AG08395 (cell line): Measurements from ENCODE around the gene ERBIN.
"Not testable (repeated sequence)": the region's sequence is repeated elsewhere in the genome, so short reads cannot be mapped to it uniquely, and the experiment has no call there.

ENCODE experiments used
- DNase-seq: peaks from one replicate; pipeline ENCODE4 v3.0.0; 2012; ENCODE audit warnings: mixed read lengths, low spot score

Gene ERBIN

DNA sequence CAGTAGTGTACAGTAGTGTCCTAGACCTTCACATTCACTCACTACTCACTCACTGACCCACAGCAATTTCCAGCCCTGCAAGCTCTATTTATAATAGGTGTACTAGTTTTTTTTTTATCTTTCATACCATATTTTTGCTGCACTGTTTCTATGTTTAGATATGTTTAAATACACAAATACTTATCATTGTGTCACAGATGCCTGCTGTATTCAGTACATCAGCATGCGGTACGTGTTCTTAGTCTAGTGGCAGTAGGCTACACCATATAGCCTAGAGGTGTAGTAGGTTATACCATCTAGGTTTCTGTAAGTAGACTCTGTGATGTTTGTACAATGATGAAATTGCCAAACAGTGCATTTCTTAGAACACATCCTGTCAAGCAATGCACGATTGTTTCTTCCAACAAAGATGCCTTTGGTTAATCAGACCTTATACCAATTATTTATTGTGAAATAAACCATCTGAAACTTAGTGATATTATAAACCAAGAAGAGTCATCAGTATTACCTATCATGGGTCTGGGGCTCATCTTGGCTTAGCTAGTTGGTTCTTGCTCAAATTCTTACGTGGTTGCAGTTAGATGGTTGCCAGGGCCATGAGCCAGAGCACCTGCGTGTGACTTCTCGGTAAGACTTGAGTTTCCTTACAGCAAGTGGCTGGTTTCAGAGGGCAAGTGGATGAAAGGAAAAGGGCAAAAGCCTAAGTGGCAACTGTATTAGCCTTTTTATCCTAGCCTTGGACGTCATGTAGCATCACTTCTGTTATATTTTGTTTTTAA, 41.1 kb downstream of the ERBIN start:
- DNase-seq, result no peak

- no peak for DNase-seq
Observed at GRCh38 chr5:65969539-65970393, 43.4 kb downstream of the ERBIN start.

DNA sequence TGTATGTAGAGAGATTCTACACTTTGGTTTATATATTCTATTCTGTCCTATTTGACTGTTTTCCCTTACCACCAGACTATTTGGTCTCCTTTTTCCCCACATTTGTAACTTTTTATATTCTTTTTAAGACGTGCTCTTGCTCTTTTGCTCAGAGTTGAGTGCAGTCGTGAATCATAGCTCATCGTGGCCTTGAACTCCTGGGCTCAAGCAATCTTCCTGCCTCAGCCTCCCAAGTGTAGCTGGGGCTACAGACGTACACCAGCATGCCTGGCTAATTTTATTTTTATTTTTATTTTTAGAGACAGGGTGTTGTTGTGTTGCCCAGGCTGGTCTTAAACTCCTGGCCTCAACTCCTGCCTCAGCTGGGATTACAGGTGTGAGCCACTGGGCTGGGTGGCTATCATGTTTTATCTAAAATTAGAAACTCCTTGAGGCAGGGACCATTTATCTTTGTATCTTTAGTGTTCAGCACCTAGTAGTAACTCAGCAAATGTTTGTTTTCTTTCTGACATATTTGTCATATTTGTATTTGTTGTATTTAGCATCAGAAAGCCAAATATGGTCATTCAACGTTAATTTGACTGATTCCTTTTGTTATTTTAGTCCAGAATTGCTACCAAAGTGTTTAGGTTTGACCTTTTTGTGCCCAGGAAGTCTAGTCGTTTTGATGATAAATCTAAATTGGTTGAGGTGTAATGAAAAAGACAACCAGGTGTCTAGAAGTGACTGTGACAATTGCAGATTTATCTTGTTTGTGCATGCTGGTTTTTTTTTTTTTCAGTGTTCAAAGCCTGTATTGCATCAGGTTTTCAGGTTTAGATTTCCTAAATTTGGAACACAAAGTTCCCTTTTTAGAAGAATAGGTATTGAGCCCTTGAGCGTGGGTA, 44.3 kb downstream of the ERBIN start:
- no peak for DNase-seq

DNA sequence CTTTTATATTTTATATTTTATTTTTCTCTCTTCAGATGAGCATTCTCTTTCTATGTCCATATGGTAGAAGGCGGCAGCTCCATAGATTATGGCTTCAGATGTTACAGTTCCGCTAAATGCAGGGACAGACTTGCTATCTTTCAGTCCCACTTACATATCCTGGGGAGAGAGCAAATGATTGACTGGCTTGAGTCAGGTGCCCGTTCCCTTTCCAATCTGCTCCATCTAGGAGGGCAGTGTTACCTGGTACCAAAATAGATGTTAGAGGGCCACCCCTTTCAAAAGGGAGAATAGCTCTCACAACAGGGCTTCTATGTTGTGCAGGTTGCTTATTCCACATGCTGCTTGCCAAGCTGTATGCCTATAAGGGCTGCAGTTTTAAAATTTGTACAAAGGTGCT, 45.3 kb downstream of the ERBIN start:
- DNase-seq, result no peak

DNA sequence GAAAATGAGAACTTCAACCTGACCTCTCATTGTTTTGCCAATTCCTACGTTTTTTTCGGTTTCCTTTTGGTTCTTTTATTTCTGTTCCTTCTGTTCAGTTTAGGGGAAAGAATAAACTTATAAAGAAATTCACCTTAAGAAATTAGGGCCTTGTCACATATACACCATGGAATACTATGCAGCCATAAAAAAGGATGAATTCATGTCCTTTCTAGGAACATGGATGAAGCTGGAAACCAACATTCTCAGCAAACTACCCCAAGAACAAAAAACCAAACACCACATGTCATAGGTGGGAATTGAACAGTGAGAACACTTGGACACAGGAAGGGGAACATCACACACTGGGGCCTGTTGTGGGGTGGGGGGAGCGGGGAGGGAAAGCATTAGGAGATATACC, 46.5 kb downstream of the ERBIN start:
- DNase-seq, result not testable (repeated sequence)

- DNase-seq, result no peak
Observed at GRCh38 chr5:65978251-65978650, 51.9 kb downstream of the ERBIN start.

GRCh38 chr5:65981548-65981947, 55.2 kb downstream of the ERBIN start:
- DNase-seq, result no peak

DNA sequence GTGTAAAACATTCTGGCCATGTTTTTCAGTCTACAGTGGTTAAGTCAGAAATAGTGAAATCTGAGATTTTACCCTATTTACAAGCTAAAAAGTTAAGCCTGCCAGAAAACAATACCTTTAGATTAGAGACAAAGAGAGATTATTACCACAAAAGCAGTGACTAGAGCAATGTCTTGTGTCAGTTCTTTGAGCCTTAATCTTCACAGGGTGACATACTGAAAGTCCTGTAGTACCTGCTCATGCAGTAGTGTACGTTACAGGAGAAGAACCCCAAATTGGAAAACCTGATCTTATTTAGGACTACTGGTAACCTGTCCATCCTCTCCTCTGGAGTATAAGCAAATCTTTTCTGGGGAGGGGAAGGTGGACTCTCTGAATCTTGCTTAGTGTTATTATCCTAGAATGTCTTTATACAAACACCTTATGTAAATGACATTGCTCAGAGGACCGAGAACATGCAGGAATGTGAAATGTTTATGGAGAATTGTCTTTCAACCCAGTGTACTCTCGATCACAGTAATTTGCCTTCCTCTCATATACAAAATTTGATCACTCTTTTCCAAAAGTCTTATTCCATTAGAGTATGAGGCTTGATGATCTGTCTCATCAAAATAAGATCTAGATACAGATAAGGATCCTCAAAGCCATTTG, 55.7 kb downstream of the ERBIN start:
- DNase-seq, result no peak

DNA sequence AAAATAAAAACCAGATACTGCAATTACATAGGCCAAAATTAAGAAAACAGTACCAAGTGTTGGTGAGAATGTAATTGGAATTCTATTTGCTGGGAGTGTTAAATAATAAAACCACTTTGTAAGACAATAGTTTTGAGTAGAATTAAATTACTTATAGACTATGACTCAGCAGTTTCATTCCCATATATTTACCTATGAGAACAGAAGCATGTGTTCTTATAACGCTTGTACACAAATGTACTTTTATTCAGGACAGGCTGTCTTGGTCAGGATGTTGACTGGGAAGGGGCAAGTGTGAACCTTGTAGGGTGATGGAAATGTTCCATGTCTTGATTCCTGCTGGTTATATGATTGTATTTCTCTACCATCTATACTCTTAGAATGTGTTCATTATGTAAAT, 56.3 kb downstream of the ERBIN start:
- no peak for DNase-seq

- no peak for DNase-seq
Observed at GRCh38 chr5:65984098-65984885, 57.9 kb downstream of the ERBIN start.

GRCh38 chr5:65986050-65986451, 59.7 kb downstream of the ERBIN start:
- DNase-seq, result peak; percentile 21

DNA sequence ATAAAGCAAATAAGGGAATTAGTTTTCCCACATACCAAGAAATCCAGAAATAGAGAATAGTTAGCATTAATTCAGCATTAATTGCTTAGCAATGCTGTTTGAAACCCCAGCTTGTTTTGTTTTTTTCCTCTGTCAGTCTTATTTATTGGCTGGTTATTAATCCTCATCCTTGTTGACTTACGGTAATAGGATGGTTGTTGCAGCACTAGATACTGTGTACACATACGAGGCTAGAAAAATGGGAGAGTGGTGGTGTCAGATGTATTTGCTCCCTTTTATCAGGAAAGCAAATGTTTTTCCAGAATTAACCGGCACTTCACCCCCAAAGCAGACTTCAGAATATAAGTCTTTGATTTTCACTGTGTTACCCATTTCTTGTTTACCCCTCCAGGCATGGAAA, 60.4 kb downstream of the ERBIN start:
- DNase-seq, result no peak

DNA sequence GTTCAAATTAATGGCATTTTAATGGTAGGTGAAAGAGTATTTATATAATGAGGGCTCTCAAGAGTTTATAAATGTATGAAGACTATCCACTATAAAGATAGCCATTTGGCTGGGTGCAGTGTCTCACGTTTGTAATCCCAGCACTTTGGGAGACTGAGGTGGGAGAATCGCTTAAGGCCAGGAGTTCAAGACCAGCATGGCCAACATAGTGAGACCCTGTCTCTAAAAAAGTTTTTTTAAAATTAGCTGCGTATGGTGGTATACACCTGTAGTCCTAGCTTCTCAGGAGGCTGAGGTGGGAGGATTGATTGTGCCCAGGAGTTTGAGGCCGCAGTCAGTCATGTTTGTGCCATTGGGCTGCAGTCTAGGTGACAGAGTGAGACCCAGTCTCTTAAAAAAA, 61.6 kb downstream of the ERBIN start:
- DNase-seq, result no peak

GRCh38 chr5:65989158-65989557, 62.8 kb downstream of the ERBIN start:
- no peak for DNase-seq

DNA sequence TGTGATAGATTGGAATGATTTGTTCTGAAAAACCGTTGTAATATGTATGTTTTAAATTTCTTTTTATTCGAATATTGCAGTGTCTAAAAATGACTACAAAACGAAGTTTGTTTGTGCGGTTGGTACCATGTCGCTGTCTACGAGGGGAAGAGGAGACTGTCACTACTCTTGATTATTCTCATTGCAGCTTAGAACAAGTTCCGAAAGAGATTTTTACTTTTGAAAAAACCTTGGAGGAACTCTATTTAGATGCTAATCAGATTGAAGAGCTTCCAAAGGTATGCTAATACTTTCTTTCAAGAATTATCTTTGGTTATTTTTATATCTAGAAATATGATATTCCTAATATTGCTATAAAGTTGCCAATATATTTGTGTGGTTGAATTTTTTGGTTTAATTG, 66.3 kb downstream of the ERBIN start:
- DNase-seq, result no peak

DNA sequence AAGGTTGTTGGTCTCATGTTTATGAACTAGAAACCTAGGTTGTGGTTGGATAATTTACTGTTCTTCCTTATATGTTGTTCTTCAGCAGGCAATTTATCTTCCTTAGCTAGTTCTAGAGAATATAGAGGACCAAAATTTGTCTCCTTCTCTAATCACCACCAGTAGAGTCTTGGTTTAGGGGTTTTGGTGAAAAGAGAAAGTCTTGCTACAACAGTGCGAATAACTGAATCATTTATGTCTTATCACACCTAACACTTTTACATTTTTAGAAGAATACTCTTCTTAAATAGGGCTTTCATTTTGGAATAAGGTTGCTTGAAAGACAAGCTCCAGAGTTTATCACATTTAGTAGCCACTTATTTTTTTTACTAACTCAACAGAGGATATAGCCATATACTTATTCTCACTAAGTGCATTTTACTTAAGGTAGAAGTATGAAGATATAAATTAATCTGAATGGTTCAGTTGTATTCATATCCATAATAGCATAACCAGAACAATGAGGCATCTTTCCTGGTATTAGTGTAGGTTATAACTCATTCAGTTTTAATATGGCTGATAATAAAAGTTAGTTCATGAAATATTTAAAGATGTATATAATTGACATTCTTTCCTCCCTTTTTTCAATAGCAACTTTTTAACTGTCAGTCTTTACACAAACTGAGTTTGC, 67.9 kb downstream of the ERBIN start:
- no peak for DNase-seq

DNA sequence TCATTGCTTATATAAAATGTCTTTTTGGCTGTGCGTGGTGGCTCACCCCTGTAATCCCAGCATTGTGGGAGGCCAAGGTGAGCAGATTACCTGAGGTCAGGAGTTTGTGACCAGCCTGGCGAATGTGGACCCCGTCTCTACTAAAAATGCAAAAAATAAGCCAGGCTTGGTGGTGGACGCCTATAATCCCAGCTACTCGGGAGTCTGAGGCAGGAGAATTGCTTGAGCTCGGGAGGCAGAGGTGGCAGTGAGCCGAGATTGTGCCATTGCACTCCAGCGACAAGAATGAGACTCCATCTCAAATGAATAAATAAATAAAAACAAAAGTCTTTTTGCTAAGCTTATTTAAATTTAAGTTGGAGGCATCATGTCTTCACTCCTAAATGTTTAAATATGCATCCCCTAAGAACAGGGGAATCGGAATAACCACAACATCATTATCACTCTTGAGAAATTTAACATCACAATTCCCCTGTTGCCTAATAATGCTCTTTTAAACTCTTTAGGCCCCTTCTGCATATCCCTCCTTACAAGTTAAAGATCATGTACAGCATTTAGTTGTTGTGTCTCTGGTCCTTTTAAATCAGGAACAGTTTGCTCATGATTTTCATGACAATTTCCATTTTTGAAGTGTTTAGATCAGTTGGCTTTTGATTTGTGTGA, 72.8 kb downstream of the ERBIN start:
- no peak for DNase-seq

GRCh38 chr5:66001952-66002351, 75.6 kb downstream of the ERBIN start:
- DNase-seq, result no peak

GRCh38 chr5:66002415-66002814, 76.0 kb downstream of the ERBIN start:
- DNase-seq, result no peak

- DNase-seq, result no peak
Observed at GRCh38 chr5:66004216-66004615, 77.8 kb downstream of the ERBIN start.
